ENCODE data around the gene GCC2. TPM values are rescaled to one million over a fixed set of nuclear protein-coding genes. Genes with fewer than 3 reads are reported as not detected.

GCC2 gene
- total RNA-seq, 1 donor from 2014 or later = 75.9 TPM

DNA sequence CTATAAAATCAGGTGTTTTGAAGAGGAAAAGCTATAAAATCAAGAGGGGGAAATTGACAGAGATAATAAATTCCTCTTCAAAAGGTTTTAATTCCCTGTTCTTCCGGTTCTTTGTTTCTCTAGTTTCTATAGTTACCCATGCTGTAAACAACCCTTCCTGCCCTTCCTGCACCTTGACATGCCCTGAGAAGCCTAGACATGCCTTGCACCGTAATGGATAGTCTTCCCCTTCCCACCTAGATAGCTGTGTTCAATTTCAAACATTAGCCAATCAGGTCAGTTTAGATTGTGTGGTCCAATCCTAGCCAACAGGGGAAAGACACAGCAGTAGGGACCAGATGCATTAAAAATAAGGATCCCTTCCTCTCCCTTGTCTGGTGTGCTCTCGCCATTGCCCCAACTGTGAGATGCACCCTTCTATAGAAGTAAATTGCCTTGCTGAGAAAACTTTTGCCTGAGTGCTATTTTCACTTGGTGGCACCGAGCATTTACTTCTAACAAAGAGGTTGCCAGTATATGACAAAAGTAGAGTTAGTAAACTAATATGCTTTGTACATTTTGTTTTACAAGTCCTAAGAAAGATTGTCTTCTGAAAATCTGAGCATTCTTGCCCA, 44.1 kb upstream of the GCC2 start:
- Histone ChIP-seq H3F3A (ENCODE audit: low read depth) (no peaks in the 10 kb centered on the region), H3K4me1 (no peaks in the 10 kb centered on the region), H3K9me3 (ENCODE audit: low read depth) (no peaks in the 10 kb centered on the region), H2AFZ (replicated peaks) (no peak overlapping the region), H4K20me1 (ENCODE audit: low read depth) (no peaks in the 10 kb centered on the region), H3K79me2 (ENCODE audit: low read depth) (no peaks in the 10 kb centered on the region), H3K4me3 (no peak overlapping the region), H3K4me2 (no peak overlapping the region), H3K36me3 (no peaks in the 10 kb centered on the region), H3K9ac (no peak overlapping the region), H3K27me3 (no peaks in the 10 kb centered on the region), H3K27ac (no peak overlapping the region)
- H3K27me3 Mint-ChIP-seq (ENCODE audit: insufficient read depth, low read depth) = peaks cover 11% of the 10 kb centered on the region
- no peak for DNase-seq (ENCODE audit: low spot score)
- TF ChIP-seq, protein P1, sequence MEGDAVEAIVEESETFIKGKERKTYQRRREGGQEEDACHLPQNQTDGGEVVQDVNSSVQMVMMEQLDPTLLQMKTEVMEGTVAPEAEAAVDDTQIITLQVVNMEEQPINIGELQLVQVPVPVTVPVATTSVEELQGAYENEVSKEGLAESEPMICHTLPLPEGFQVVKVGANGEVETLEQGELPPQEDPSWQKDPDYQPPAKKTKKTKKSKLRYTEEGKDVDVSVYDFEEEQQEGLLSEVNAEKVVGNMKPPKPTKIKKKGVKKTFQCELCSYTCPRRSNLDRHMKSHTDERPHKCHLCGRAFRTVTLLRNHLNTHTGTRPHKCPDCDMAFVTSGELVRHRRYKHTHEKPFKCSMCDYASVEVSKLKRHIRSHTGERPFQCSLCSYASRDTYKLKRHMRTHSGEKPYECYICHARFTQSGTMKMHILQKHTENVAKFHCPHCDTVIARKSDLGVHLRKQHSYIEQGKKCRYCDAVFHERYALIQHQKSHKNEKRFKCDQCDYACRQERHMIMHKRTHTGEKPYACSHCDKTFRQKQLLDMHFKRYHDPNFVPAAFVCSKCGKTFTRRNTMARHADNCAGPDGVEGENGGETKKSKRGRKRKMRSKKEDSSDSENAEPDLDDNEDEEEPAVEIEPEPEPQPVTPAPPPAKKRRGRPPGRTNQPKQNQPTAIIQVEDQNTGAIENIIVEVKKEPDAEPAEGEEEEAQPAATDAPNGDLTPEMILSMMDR (IDR thresholded peaks at IDR 0.05) = no peak
- no peak for TF ChIP-seq EZH2 (IDR thresholded peaks at IDR 0.05)
- no peak for TF ChIP-seq EZH2phosphoT487 (IDR thresholded peaks at IDR 0.05)
- H3K4me1 Mint-ChIP-seq = peaks cover 17% of the 10 kb centered on the region
- peaks cover 18% of the 10 kb centered on the region for H3K9me3 Mint-ChIP-seq
- H3K4me3 Mint-ChIP-seq = peak overlapping the region; percentile 22
- H3K27ac Mint-ChIP-seq = no peak overlapping the region
- peaks cover 4% of the 10 kb centered on the region for H3K36me3 Mint-ChIP-seq

DNA sequence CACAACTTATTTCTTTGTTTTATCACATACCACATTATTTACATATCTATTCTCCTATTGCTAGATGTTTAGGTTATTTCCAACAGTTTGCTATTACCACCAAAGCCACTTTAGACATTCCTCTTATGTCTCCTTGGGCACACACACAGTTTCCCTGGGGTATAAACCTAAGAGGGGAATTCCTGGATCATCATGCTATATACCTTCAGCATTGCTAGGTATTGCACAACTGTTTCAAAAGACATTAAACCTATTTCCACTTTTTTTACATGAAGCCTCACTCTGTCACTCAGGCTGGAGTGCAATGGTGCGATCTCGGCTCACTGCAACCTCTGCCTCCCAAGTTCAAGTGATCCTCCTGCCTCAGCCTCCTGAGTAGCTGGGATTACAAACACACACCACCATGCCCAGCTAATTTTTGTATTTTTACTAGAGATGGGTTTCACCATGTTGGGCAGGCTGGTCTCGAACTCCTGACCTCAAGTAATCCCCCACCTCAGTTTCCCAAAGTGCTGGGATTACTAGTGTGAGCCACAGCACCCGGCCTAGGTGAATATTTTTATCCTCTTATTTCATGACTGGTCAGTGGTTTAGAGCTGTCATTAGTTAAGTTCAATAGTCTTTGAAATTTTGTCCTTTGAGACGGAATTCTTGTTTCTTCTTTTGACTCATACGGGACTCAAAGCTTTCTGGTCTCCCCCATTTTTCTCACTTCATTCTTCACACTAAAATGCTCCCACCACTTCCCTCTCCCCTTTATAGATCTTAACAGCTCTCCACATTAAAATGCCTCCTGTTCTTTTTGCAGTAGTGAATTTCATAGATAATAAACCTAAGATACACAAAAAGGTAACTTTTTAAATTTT, 40.9 kb upstream of the GCC2 start:
- no peak for DNase-seq (ENCODE audit: low spot score)

DNA sequence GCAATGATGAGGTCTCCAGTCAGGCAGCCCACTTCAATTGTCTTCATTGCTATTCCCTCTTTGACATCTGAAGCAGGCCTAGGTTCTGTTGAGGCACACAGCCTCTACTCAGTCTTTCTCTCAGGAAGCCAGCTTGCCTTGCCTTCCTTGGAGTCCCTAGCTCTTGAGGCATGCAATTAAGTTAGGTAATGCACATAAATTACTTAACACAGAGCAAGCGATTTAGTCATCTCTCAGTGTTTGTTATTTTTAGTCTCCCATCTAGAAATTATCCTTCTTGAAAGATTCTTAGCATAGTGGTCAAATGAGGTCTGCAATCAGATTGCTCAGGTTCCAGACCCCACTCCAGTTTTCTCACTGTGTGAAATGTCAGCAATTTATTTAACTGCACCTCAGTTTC, 39.2 kb upstream of the GCC2 start:
- Histone ChIP-seq H3K4me1 (no peaks in the 10 kb centered on the region), H3K27me3 (no peaks in the 10 kb centered on the region), H4K20me1 (ENCODE audit: low read depth) (no peaks in the 10 kb centered on the region), H3F3A (ENCODE audit: low read depth) (peaks cover 1% of the 10 kb centered on the region), H3K27ac (no peak overlapping the region), H3K9ac (no peak overlapping the region), H3K4me3 (no peak overlapping the region), H3K9me3 (ENCODE audit: low read depth) (no peaks in the 10 kb centered on the region), H3K4me2 (no peak overlapping the region), H3K36me3 (no peaks in the 10 kb centered on the region), H2AFZ (replicated peaks) (no peak overlapping the region), H3K79me2 (ENCODE audit: low read depth) (no peaks in the 10 kb centered on the region)
- H3K4me3 Mint-ChIP-seq = no peak overlapping the region
- peaks cover 12% of the 10 kb centered on the region for H3K9me3 Mint-ChIP-seq
- DNase-seq (ENCODE audit: low spot score) = no peak
- H3K27me3 Mint-ChIP-seq (ENCODE audit: insufficient read depth, low read depth) = peaks cover 7% of the 10 kb centered on the region
- no peaks in the 10 kb centered on the region for H3K36me3 Mint-ChIP-seq
- no peak overlapping the region for H3K27ac Mint-ChIP-seq
- TF ChIP-seq EZH2phosphoT487 (IDR thresholded peaks at IDR 0.05) = no peak
- no peak for TF ChIP-seq EZH2 (IDR thresholded peaks at IDR 0.05)
- TF ChIP-seq, protein P1 (IDR thresholded peaks at IDR 0.05) = no peak
- H3K4me1 Mint-ChIP-seq = peaks cover under 1% of the 10 kb centered on the region

More for the DNA sequence above, 40.9 kb upstream of the GCC2 start:
- Histone ChIP-seq H3K4me3 (no peak overlapping the region), H3K4me1 (no peaks in the 10 kb centered on the region), H3K36me3 (no peaks in the 10 kb centered on the region), H3K9ac (no peak overlapping the region), H4K20me1 (ENCODE audit: low read depth) (no peaks in the 10 kb centered on the region), H3K27me3 (no peaks in the 10 kb centered on the region), H3K9me3 (ENCODE audit: low read depth) (no peaks in the 10 kb centered on the region), H3K79me2 (ENCODE audit: low read depth) (no peaks in the 10 kb centered on the region), H3F3A (ENCODE audit: low read depth) (no peaks in the 10 kb centered on the region), H3K4me2 (no peak overlapping the region), H2AFZ (replicated peaks) (no peak overlapping the region), H3K27ac (no peak overlapping the region)
- Mint-ChIP-seq H3K9me3 (peaks cover 16% of the 10 kb centered on the region), H3K27ac (no peak overlapping the region), H3K36me3 (peaks cover 1% of the 10 kb centered on the region), H3K4me1 (peaks cover 16% of the 10 kb centered on the region), H3K4me3 (no peak overlapping the region), H3K27me3 (ENCODE audit: insufficient read depth, low read depth) (peaks cover 9% of the 10 kb centered on the region)
- TF ChIP-seq EZH2 (IDR thresholded peaks at IDR 0.05) = no peak
- no peak for TF ChIP-seq EZH2phosphoT487 (IDR thresholded peaks at IDR 0.05)
- TF ChIP-seq, protein P1 (IDR thresholded peaks at IDR 0.05) = no peak
